Measurements from ENCODE around the gene SOS1. TPM values are rescaled to one million over a fixed set of nuclear protein-coding genes. Genes with fewer than 3 reads are reported as not detected.

Gene SOS1
- total RNA-seq, 1 experiment from 2014 or later, result 28.4 TPM

DNA sequence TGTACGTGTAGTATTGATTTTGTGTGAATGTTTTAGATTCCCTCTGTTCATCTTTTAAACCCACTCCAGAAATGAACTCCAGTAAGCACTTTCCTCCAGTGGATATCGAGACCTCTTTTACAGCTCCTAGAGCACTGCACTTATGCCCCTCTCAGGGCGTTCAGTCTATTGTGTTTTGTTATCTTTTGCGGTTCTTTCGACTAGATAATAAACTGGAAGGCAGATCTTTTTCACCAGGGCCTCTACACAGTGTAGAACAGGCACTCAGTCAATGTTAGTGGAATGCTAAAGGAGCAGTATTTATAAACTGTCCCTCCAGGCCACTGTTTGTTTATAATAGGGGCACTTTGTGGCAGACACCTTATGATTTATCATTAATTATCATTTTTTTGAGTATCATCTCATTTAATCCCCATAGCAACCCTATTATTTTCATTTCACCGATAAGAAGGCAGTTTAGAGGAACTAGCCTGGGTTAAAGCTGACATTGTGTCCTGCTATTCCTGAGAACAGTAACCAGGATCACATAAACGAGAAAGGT lies 742 bp upstream of the SOS1 start (continued):
- TF ChIP-seq TEAD1 (CRISPR knock-in tag; IDR thresholded peaks at IDR 0.05), result no peak

DNA sequence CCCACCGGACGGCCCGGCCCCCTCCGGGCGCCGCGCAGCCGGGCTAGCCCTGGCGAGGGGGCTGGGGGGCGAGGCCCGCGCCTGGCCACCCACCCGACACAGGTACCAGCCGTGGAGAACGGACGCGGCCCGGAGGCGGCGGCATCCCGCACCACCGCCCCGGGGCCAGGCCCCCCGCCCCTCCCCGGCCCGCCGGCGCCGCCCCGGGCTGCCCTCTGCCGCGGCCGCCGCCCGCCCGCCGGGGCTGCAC lies 405 bp downstream of the SOS1 start:
- Mint-ChIP-seq H3K27me3 (ENCODE audit: low read depth) (no peaks in the 10 kb centered on the region), H3K36me3 (peaks cover 14% of the 10 kb centered on the region), H3K4me1 (peaks cover 47% of the 10 kb centered on the region), H3K9me3 (peaks cover 7% of the 10 kb centered on the region; the same call in 1 of the 2 replicates), H3K4me3 (no peak overlapping the region), H3K27ac (no peak overlapping the region)
- TF ChIP-seq TEAD4 (CRISPR knock-in tag; IDR thresholded peaks at IDR 0.05), result no peak
- no peak for TF ChIP-seq MYBL2 (CRISPR knock-in tag; IDR thresholded peaks at IDR 0.05)
- TF ChIP-seq, protein P1, sequence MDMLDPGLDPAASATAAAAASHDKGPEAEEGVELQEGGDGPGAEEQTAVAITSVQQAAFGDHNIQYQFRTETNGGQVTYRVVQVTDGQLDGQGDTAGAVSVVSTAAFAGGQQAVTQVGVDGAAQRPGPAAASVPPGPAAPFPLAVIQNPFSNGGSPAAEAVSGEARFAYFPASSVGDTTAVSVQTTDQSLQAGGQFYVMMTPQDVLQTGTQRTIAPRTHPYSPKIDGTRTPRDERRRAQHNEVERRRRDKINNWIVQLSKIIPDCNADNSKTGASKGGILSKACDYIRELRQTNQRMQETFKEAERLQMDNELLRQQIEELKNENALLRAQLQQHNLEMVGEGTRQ (CRISPR knock-in tag; IDR thresholded peaks at IDR 0.05), result no peak
- TF ChIP-seq, protein P2, sequence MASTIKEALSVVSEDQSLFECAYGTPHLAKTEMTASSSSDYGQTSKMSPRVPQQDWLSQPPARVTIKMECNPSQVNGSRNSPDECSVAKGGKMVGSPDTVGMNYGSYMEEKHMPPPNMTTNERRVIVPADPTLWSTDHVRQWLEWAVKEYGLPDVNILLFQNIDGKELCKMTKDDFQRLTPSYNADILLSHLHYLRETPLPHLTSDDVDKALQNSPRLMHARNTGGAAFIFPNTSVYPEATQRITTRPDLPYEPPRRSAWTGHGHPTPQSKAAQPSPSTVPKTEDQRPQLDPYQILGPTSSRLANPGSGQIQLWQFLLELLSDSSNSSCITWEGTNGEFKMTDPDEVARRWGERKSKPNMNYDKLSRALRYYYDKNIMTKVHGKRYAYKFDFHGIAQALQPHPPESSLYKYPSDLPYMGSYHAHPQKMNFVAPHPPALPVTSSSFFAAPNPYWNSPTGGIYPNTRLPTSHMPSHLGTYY (CRISPR knock-in tag; IDR thresholded peaks at IDR 0.05), result no peak
- no peak for TF ChIP-seq MXD4 (CRISPR knock-in tag; IDR thresholded peaks at IDR 0.05; ENCODE audit: borderline replicate concordance)
- TF ChIP-seq NR3C1 (CRISPR knock-in tag; conservative IDR thresholded peaks at IDR 0.05; ENCODE audit: low read depth), result no peak
- TF ChIP-seq, protein P3, sequence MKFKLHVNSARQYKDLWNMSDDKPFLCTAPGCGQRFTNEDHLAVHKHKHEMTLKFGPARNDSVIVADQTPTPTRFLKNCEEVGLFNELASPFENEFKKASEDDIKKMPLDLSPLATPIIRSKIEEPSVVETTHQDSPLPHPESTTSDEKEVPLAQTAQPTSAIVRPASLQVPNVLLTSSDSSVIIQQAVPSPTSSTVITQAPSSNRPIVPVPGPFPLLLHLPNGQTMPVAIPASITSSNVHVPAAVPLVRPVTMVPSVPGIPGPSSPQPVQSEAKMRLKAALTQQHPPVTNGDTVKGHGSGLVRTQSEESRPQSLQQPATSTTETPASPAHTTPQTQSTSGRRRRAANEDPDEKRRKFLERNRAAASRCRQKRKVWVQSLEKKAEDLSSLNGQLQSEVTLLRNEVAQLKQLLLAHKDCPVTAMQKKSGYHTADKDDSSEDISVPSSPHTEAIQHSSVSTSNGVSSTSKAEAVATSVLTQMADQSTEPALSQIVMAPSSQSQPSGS (CRISPR knock-in tag; IDR thresholded peaks at IDR 0.05; ENCODE audit: borderline replicate concordance, low read depth), result no peak
- no peak for TF ChIP-seq ZNF138 (CRISPR knock-in tag; conservative IDR thresholded peaks at IDR 0.05)
- TF ChIP-seq ZNF671 (CRISPR knock-in tag; IDR thresholded peaks at IDR 0.05), result no peak
- TF ChIP-seq ZNF263 (CRISPR knock-in tag; IDR thresholded peaks at IDR 0.05; ENCODE audit: low read depth), result no peak
- no peak for TF ChIP-seq CBFB (CRISPR knock-in tag; IDR thresholded peaks at IDR 0.05; ENCODE audit: low read depth)
- TF ChIP-seq, protein P4, sequence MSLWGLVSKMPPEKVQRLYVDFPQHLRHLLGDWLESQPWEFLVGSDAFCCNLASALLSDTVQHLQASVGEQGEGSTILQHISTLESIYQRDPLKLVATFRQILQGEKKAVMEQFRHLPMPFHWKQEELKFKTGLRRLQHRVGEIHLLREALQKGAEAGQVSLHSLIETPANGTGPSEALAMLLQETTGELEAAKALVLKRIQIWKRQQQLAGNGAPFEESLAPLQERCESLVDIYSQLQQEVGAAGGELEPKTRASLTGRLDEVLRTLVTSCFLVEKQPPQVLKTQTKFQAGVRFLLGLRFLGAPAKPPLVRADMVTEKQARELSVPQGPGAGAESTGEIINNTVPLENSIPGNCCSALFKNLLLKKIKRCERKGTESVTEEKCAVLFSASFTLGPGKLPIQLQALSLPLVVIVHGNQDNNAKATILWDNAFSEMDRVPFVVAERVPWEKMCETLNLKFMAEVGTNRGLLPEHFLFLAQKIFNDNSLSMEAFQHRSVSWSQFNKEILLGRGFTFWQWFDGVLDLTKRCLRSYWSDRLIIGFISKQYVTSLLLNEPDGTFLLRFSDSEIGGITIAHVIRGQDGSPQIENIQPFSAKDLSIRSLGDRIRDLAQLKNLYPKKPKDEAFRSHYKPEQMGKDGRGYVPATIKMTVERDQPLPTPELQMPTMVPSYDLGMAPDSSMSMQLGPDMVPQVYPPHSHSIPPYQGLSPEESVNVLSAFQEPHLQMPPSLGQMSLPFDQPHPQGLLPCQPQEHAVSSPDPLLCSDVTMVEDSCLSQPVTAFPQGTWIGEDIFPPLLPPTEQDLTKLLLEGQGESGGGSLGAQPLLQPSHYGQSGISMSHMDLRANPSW (CRISPR knock-in tag; conservative IDR thresholded peaks at IDR 0.05; ENCODE audit: low read depth), result no peak
- ChIA-PET CTCF (interaction anchor here (0.6 to 2.1 kb wide), 7 partner anchors 12 to 173 kb away, joined by 3 to 21 read pairs (median 4); no protein-coding TSS in a partner anchor), POLR2A (interaction anchor here (0.6 to 2.1 kb wide), 7 partner anchors 21 to 370 kb away, joined by 3 to 9 read pairs (median 6); partner anchors contain the start of genes DHX57, MORN2 and SRSF7)
- DNase-seq (ENCODE audit: low spot score), result no peak
- ATAC-seq, result peak; percentile 4; the same call in 1 of the 2 replicates

DNA sequence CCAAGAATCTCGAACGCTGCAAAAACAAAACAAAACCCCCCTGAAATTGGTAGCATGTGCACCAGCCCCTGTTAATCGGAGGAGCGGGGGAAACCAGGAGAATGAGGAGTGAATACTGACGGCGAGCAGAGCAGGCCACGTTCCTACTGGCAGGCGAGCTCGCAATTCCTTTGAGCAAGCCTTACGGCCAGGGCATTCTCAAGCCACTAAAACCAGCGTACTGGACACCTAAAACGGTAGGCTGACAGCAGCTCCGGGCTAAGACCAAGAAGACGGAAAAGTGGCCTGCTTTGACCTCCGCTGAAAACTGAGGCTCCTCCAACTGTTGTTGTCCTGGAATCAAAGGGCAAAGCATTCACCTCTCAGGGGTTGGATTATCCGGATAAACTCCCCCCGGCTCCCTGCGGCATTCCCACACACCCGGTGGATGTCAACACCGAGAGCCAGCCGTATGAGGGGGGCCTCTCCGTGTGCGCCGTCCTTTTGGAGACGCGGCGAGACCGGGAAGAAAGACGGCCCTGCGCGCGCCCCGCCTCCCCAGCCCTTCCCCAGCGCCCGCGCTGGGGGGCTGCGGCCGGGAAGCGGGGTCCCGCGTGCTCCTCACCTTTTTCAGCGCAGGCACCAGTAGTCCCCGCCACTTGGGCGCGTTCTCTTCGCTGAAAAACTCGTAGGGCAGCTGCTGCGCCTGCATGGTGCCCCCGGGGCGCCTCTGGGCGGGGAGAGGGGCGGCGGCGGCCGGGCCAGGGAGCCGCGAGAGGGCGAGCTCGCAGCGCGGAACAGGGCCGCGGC lies 925 bp downstream of the SOS1 start:
- Mint-ChIP-seq H3K9me3 (peaks cover 7% of the 10 kb centered on the region; the same call in 1 of the 2 replicates), H3K36me3 (peaks cover 16% of the 10 kb centered on the region), H3K4me1 (peaks cover 42% of the 10 kb centered on the region), H3K4me3 (peak overlapping the region; percentile 81), H3K27me3 (ENCODE audit: low read depth) (no peaks in the 10 kb centered on the region), H3K27ac (peak overlapping the region; percentile 73)
- CTCF ChIA-PET, result interaction anchor here (0.6 to 2.1 kb wide), 9 partner anchors 11 to 172 kb away, joined by 3 to 21 read pairs (median 4); no protein-coding TSS in a partner anchor
- ATAC-seq, result peak; percentile 8
- DNase-seq (ENCODE audit: low spot score), result peak; percentile 62
- POLR2A ChIA-PET, result interaction anchor here (0.5 to 2.1 kb wide), 7 partner anchors 13 to 370 kb away, joined by 3 to 9 read pairs (median 4); partner anchors contain the start of genes DHX57, MORN2 and SRSF7
- TF ChIP-seq, protein P5, sequence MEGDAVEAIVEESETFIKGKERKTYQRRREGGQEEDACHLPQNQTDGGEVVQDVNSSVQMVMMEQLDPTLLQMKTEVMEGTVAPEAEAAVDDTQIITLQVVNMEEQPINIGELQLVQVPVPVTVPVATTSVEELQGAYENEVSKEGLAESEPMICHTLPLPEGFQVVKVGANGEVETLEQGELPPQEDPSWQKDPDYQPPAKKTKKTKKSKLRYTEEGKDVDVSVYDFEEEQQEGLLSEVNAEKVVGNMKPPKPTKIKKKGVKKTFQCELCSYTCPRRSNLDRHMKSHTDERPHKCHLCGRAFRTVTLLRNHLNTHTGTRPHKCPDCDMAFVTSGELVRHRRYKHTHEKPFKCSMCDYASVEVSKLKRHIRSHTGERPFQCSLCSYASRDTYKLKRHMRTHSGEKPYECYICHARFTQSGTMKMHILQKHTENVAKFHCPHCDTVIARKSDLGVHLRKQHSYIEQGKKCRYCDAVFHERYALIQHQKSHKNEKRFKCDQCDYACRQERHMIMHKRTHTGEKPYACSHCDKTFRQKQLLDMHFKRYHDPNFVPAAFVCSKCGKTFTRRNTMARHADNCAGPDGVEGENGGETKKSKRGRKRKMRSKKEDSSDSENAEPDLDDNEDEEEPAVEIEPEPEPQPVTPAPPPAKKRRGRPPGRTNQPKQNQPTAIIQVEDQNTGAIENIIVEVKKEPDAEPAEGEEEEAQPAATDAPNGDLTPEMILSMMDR (IDR thresholded peaks at IDR 0.05), result no peak
- TF ChIP-seq, protein P6, sequence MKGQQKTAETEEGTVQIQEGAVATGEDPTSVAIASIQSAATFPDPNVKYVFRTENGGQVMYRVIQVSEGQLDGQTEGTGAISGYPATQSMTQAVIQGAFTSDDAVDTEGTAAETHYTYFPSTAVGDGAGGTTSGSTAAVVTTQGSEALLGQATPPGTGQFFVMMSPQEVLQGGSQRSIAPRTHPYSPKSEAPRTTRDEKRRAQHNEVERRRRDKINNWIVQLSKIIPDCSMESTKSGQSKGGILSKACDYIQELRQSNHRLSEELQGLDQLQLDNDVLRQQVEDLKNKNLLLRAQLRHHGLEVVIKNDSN (CRISPR knock-in tag; IDR thresholded peaks at IDR 0.05), result peak; percentile 29; the same call in 1 of the 2 replicates
- TF ChIP-seq ETV6 (CRISPR knock-in tag; IDR thresholded peaks at IDR 0.05) (peak; percentile 44; the same call in 1 of the 2 replicates), NFE2L1 (CRISPR knock-in tag; IDR thresholded peaks at IDR 0.05) (no peak), RELA (CRISPR knock-in tag; IDR thresholded peaks at IDR 0.05; ENCODE audit: borderline replicate concordance) (no peak), ZNF396 (CRISPR knock-in tag; IDR thresholded peaks at IDR 0.05; ENCODE audit: borderline replicate concordance) (no peak), ESRRA (CRISPR knock-in tag; IDR thresholded peaks at IDR 0.05; ENCODE audit: borderline replicate concordance) (0 out of 2 replicates have a peak, but pooled peaks have one; percentile 10)
- TF ChIP-seq, protein P7, sequence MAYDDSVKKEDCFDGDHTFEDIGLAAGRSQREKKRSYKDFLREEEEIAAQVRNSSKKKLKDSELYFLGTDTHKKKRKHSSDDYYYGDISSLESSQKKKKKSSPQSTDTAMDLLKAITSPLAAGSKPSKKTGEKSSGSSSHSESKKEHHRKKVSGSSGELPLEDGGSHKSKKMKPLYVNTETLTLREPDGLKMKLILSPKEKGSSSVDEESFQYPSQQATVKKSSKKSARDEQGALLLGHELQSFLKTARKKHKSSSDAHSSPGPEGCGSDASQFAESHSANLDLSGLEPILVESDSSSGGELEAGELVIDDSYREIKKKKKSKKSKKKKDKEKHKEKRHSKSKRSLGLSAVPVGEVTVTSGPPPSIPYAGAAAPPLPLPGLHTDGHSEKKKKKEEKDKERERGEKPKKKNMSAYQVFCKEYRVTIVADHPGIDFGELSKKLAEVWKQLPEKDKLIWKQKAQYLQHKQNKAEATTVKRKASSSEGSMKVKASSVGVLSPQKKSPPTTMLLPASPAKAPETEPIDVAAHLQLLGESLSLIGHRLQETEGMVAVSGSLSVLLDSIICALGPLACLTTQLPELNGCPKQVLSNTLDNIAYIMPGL (CRISPR knock-in tag; IDR thresholded peaks at IDR 0.05), result peak; percentile 45; the same call in 1 of the 2 replicates

Measured in WTC11 (cell line).